AG04450 (cell line): Measurements from ENCODE around the gene ANKRD6. TPM values are rescaled to one million over a fixed set of nuclear protein-coding genes. Genes with fewer than 3 reads are reported as not detected.

ENCODE experiments used
- CTCF ChIA-PET: fragments of 300-600, 350-600 bp; formaldehyde crosslinking; extraction: SDS; loops from one replicate; lab custom pipeline; 2022; ENCODE audit warnings: antibody characterized with exemption, inconsistent platforms; lab: Charles Lee
- POLR2A ChIA-PET: fragments of 350-600 bp; formaldehyde crosslinking; extraction: SDS; loops from one replicate; lab custom pipeline; 2021; ENCODE audit warnings: antibody characterized with exemption, inconsistent platforms; lab: Yijun Ruan, JAX
- DNase-seq: peaks from one replicate; pipeline ENCODE4 v3.0.0-alpha.2; 2011; ENCODE audit warnings: low read depth, low spot score
- H3K27ac ChIP-seq: one replicate; pipeline ENCODE4 v1.5.1; 2012; ENCODE audit warnings: low read depth, low read length, control low read depth
- H3K27me3 ChIP-seq: one replicate; pipeline ENCODE4 v1.6.0; 2012; ENCODE audit warnings: low read length; ENCODE audit not compliant: control insufficient read depth, insufficient read depth
- H3K4me3 ChIP-seq: 2 replicates; pipeline ENCODE4 v1.5.1; 2011; ENCODE audit warnings: mild to moderate bottlenecking, low read depth, low read length, control low read depth
- H3K9me3 ChIP-seq: 2 replicates; pipeline ENCODE4 v1.5.1; 2012; ENCODE audit warnings: low read length; ENCODE audit not compliant: control insufficient read depth, insufficient read depth
- CTCF ChIP-seq: IDR thresholded peaks from 2 replicates; pipeline ENCODE4 v1.5.1; 2011; ENCODE audit warnings: low read depth, low read length, control low read depth, inconsistent platforms
- polyA plus RNA-seq: library from polyadenylated mRNA; depleted of rRNA; stranded (reverse); fragments of >200 nt; gene quantifications from 2 replicates; pipeline ENCODE4 v1.2.3, GENCODE V29; 2011

Gene ANKRD6
- polyA plus RNA-seq, 1 experiment = 0.10 TPM

DNA sequence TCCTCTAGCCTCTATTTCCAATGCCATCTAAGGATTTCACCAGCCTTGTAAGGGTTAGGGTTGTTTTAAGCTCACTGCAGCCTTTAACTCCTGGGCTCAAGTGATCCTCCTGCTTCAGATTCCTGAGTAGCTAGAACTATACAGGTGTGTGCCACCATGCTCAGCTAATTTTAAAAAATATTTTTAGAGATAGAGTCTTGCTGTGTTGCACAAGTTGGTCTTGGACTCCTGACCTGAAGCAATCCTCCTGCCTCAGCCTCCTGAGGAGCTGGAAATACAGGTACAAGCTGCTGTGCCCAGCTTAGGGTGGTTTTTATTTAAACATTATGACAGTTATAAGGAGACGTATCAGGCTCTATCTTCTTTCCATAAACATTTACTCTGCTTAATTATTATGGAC, 26.5 kb downstream of the ANKRD6 start:
- no peaks in the 10 kb centered on the region for H3K9me3 ChIP-seq
- POLR2A ChIA-PET = no interaction called here
- no peak for DNase-seq
- no peak overlapping the region for H3K27ac ChIP-seq
- no peak overlapping the region for H3K4me3 ChIP-seq
- CTCF ChIA-PET = no interaction called here
- H3K27me3 ChIP-seq = peaks cover 3% of the 10 kb centered on the region
- no peak for TF ChIP-seq CTCF

- CTCF ChIA-PET = no interaction called here
These were observed 27.8 kb downstream of the ANKRD6 start for GRCh38 chr6:89460713-89461112.

GRCh38 chr6:89462503-89462902, 29.6 kb downstream of the ANKRD6 start:
- no peak for TF ChIP-seq CTCF
- CTCF ChIA-PET = interaction anchor here (0.9 kb wide), 1 partner anchor 91 kb away, joined by 3 read pairs; no protein-coding TSS in a partner anchor
- Histone ChIP-seq H3K27me3 (peaks cover 3% of the 10 kb centered on the region), H3K27ac (no peak overlapping the region), H3K4me3 (no peak overlapping the region), H3K9me3 (no peaks in the 10 kb centered on the region)
- POLR2A ChIA-PET = no interaction called here
- no peak for DNase-seq

More at GRCh38 chr6:89460713-89461112, 27.8 kb downstream of the ANKRD6 start:
- no peaks in the 10 kb centered on the region for H3K9me3 ChIP-seq
- H3K4me3 ChIP-seq = no peak overlapping the region
- DNase-seq = no peak
- no peak overlapping the region for H3K27ac ChIP-seq
- TF ChIP-seq CTCF = no peak
- POLR2A ChIA-PET = no interaction called here
- H3K27me3 ChIP-seq = peaks cover 3% of the 10 kb centered on the region

- peaks cover 5% of the 10 kb centered on the region for H3K27me3 ChIP-seq
- no peaks in the 10 kb centered on the region for H3K9me3 ChIP-seq
- H3K4me3 ChIP-seq = no peak overlapping the region
- H3K27ac ChIP-seq = no peak overlapping the region
- ChIA-PET POLR2A (no interaction called here), CTCF (no interaction called here)
- no peak for TF ChIP-seq CTCF
- DNase-seq = no peak
These were observed 31.3 kb downstream of the ANKRD6 start for GRCh38 chr6:89464295-89464694.

GRCh38 chr6:89467437-89467836, 34.5 kb downstream of the ANKRD6 start:
- no peak overlapping the region for H3K27ac ChIP-seq
- TF ChIP-seq CTCF = no peak
- no peak overlapping the region for H3K4me3 ChIP-seq
- POLR2A ChIA-PET = no interaction called here
- CTCF ChIA-PET = no interaction called here
- DNase-seq = no peak
- no peaks in the 10 kb centered on the region for H3K9me3 ChIP-seq
- peaks cover 3% of the 10 kb centered on the region for H3K27me3 ChIP-seq
